GM12874 (cell line): ENCODE measurements around the gene RXRB.
A peak's percentile ranks its signal among the peaks of the same experiment; 100 is the strongest.

ENCODE experiments used
- CTCF ChIP-seq: IDR thresholded peaks from 2 replicates; pipeline ENCODE4 v1.5.1; 2011; ENCODE audit warnings: low read depth, mild to moderate bottlenecking, control low read depth, low read length, moderate library complexity; ENCODE audit not compliant: insufficient read depth

The RXRB gene

GRCh38 chr6:33176906-33177305, 23.6 kb downstream of the RXRB start:
- TF ChIP-seq CTCF: no peak

GRCh38 chr6:33175436-33176069, 24.9 kb downstream of the RXRB start:
- no peak for TF ChIP-seq CTCF

DNA sequence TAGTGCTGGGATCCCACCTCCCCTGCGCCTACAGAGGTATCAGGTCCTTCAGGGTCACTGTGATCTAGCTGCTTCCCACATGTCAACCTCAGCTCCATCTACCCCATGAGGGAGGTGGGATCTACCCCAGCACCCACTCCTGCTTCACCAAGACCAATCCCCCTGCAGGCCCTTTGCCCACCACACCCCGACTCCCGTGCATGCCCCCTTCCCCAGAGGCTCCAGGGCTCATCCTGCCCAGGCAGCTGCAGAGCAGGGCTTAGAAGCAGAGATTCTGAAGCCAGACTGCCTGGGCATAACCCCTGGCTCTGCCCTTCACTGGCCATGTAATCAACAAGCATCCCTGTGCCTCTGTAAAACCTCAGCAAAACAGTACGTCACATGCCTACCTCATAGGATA, 25.7 kb downstream of the RXRB start:
- TF ChIP-seq CTCF: no peak

GRCh38 chr6:33173535-33174180, 26.8 kb downstream of the RXRB start:
- TF ChIP-seq CTCF: no peak

- peak; percentile 76 for TF ChIP-seq CTCF
Observed at GRCh38 chr6:33172688-33173534, 27.6 kb downstream of the RXRB start.

- no peak for TF ChIP-seq CTCF
Observed at GRCh38 chr6:33171880-33172687, 28.4 kb downstream of the RXRB start.
